SU-DHL-6 (cell line): ENCODE data around the gene SINHCAF.

Experiments used
- H2AFZ ChIP-seq: fragments of 200-600 bp; sonication (generic); 2 replicates; pipeline ENCODE4 v1.6.1; 2014; ENCODE audit warnings: low read depth, mild to moderate bottlenecking, moderate library complexity, mixed read lengths, antibody characterized with exemption, low read length; ENCODE audit not compliant: severe bottlenecking
- H3F3A ChIP-seq: fragments of 200-600 bp; shearing (Covaris generic); 2 replicates; pipeline ENCODE4 v1.6.0; 2016; ENCODE audit warnings: antibody characterized with exemption, mild to moderate bottlenecking; ENCODE audit not compliant: insufficient read depth
- H3K27ac ChIP-seq: fragments of 200-600 bp; sonication (generic); 2 replicates; pipeline ENCODE4 v1.5.1; 2016; ENCODE audit warnings: low read depth, mild to moderate bottlenecking, low read length, moderate library complexity, mixed read lengths
- H3K27me3 ChIP-seq: fragments of 200-600 bp; sonication (generic), shearing (Covaris generic); 2 replicates; pipeline ENCODE4 v1.6.0; 2014; ENCODE audit warnings: mild to moderate bottlenecking, low read length
- H3K36me3 ChIP-seq: fragments of 200-600 bp; sonication (generic); 2 replicates; pipeline ENCODE4 v1.6.1; 2014; ENCODE audit warnings: mild to moderate bottlenecking, low read length, mixed read lengths
- H3K4me2 ChIP-seq: fragments of 300-600, 200-600 bp; shearing (Covaris generic), sonication (generic); 2 replicates; pipeline ENCODE4 v1.6.0; 2014; ENCODE audit warnings: low read length, low read depth, mild to moderate bottlenecking; ENCODE audit not compliant: poor library complexity, severe bottlenecking
- H3K4me3 ChIP-seq: fragments of 200-600 bp; sonication (generic); 2 replicates; pipeline ENCODE4 v1.5.1; 2014; ENCODE audit warnings: antibody characterized with exemption, low read length, mild to moderate bottlenecking, mixed read lengths; ENCODE audit not compliant: insufficient read depth, poor library complexity, severe bottlenecking
- H3K79me2 ChIP-seq: fragments of 200-600 bp; sonication (generic); 2 replicates; pipeline ENCODE4 v1.6.1; 2014; ENCODE audit warnings: mild to moderate bottlenecking, low read length, moderate library complexity; ENCODE audit not compliant: insufficient read depth
- H3K9ac ChIP-seq: fragments of 200-600 bp; sonication (generic); 2 replicates; pipeline ENCODE4 v1.7.0; 2014; ENCODE audit warnings: mild to moderate bottlenecking, low read length
- H3K9me2 ChIP-seq: fragments of 200-600 bp; sonication (generic); replicated peaks from 2 replicates; pipeline ENCODE4 v1.6.1; 2014; ENCODE audit warnings: low read length; ENCODE audit not compliant: insufficient read depth
- H3K9me3 ChIP-seq: fragments of 200-600 bp; sonication (generic); 2 replicates; pipeline ENCODE4 v1.6.1; 2014; ENCODE audit warnings: low read length, mixed read lengths; ENCODE audit not compliant: insufficient read depth
- H4K20me1 ChIP-seq: fragments of 200-600 bp; sonication (generic); 2 replicates; pipeline ENCODE4 v1.6.1; 2014; ENCODE audit warnings: low read depth, mild to moderate bottlenecking, antibody characterized with exemption, low read length, moderate library complexity, mixed read lengths
- CTCF ChIP-seq: fragments of 200-600 bp; sonication (generic); IDR thresholded peaks from one replicate; pipeline ENCODE4 v1.5.1; 2017; ENCODE audit warnings: antibody characterized with exemption, mild to moderate bottlenecking, low read length, moderate library complexity; ENCODE audit not compliant: insufficient read depth, poor library complexity, severe bottlenecking
- EZH2phosphoT487 ChIP-seq: fragments of 200-600 bp; sonication (generic), shearing (Covaris generic); conservative IDR thresholded peaks from 2 replicates; pipeline ENCODE4 v1.6.1; 2018; ENCODE audit warnings: mild to moderate bottlenecking, antibody characterized with exemption, low read length, moderate library complexity, mixed read lengths

SINHCAF gene

GRCh38 chr12:31306866-31307265 lies 19.1 kb downstream of the SINHCAF start:
- H3K4me3 ChIP-seq = no peak overlapping the region
- H3K9ac ChIP-seq = no peak overlapping the region
- no peaks in the 10 kb centered on the region for H3K9me3 ChIP-seq
- H3K4me2 ChIP-seq = no peak overlapping the region
- H4K20me1 ChIP-seq = peaks cover 25% of the 10 kb centered on the region; the same call in 1 of the 2 replicates
- H3K36me3 ChIP-seq = peaks cover 13% of the 10 kb centered on the region
- H3K79me2 ChIP-seq = peaks cover 100% of the 10 kb centered on the region
- no peaks in the 10 kb centered on the region for H3F3A ChIP-seq
- no peak overlapping the region for H3K27ac ChIP-seq
- no peak overlapping the region for H2AFZ ChIP-seq
- no peaks in the 10 kb centered on the region for H3K9me2 ChIP-seq
- H3K27me3 ChIP-seq = no peaks in the 10 kb centered on the region
- no peak for TF ChIP-seq CTCF

GRCh38 chr12:31303466-31303865 lies 22.5 kb downstream of the SINHCAF start:
- Histone ChIP-seq H4K20me1 (peaks cover 12% of the 10 kb centered on the region; the same call in 1 of the 2 replicates), H3K27ac (no peak overlapping the region), H3K36me3 (peaks cover 17% of the 10 kb centered on the region)

GRCh38 chr12:31301311-31301710 lies 24.6 kb downstream of the SINHCAF start:
- no peak overlapping the region for H3K27ac ChIP-seq
- H3K36me3 ChIP-seq = peaks cover 20% of the 10 kb centered on the region
- H3K9me2 ChIP-seq = no peaks in the 10 kb centered on the region
- H4K20me1 ChIP-seq = peaks cover 5% of the 10 kb centered on the region; the same call in 1 of the 2 replicates
- H3K4me3 ChIP-seq = no peak overlapping the region
- no peak overlapping the region for H2AFZ ChIP-seq
- no peaks in the 10 kb centered on the region for H3K9me3 ChIP-seq
- no peak overlapping the region for H3K4me2 ChIP-seq
- H3K79me2 ChIP-seq = peaks cover 91% of the 10 kb centered on the region
- TF ChIP-seq EZH2phosphoT487 (no peak), CTCF (no peak)
- H3F3A ChIP-seq = no peaks in the 10 kb centered on the region
- H3K27me3 ChIP-seq = no peaks in the 10 kb centered on the region
- H3K9ac ChIP-seq = no peak overlapping the region

More at GRCh38 chr12:31303466-31303865, 22.5 kb downstream of the SINHCAF start:
- Histone ChIP-seq H3F3A (no peaks in the 10 kb centered on the region), H3K4me2 (no peak overlapping the region), H3K9me3 (no peaks in the 10 kb centered on the region), H3K4me3 (no peak overlapping the region), H3K9ac (no peak overlapping the region), H3K9me2 (no peaks in the 10 kb centered on the region), H3K79me2 (peaks cover 98% of the 10 kb centered on the region), H3K27me3 (no peaks in the 10 kb centered on the region), H2AFZ (no peak overlapping the region)
- TF ChIP-seq CTCF (no peak), EZH2phosphoT487 (no peak)
